Testis (tissue), 3 donors: ENCODE measurements around the gene EMC8. TPM values are rescaled to one million over a fixed set of nuclear protein-coding genes. Genes with fewer than 3 reads are reported as not detected.

Source experiments
- DNase-seq: peaks from one replicate; pipeline ENCODE4 v3.0.0-alpha.2; 2019
- H3K27ac ChIP-seq, 2 donors: fragments of 200-600 bp; sonication (generic); one replicate each; pipeline ENCODE4 v1.5.1; 2019
- H3K27me3 ChIP-seq: fragments of 200-600 bp; sonication (generic); one replicate; pipeline ENCODE4 v1.5.1; 2019
- H3K36me3 ChIP-seq: fragments of 200-600 bp; sonication (generic); one replicate; pipeline ENCODE4 v1.5.1; 2017; ENCODE audit warnings: low read depth; ENCODE audit errors: missing control alignments
- H3K4me1 ChIP-seq: fragments of 200-600 bp; sonication (generic); one replicate; pipeline ENCODE4 v1.5.1; 2019
- H3K4me3 ChIP-seq, 2 donors: fragments of 200-600 bp; sonication (generic); one replicate each; pipeline ENCODE4 v1.5.1; 2017 to 2019
- H3K9me3 ChIP-seq: fragments of 200-600 bp; sonication (generic); one replicate; pipeline ENCODE4 v1.5.1; 2017
- CTCF ChIP-seq, 3 experiments: fragments of 450-650 bp in 2 of 3; fragments of 200-600 bp in 1 of 3; sonication (generic) in 1 of 3; IDR thresholded peaks; one replicate each; pipeline ENCODE4 v1.5.1; 2016 to 2019; ENCODE audit warnings: antibody characterized with exemption in 3 of 3, mild to moderate bottlenecking in 2 of 3, moderate library complexity in 1 of 3
- POLR2A ChIP-seq: fragments of 450-650 bp; IDR thresholded peaks from one replicate; pipeline ENCODE4 v1.6.1; 2017; ENCODE audit warnings: antibody characterized with exemption, mild to moderate bottlenecking, moderate library complexity
- WGBS, 2 donors: methylation state at CpG; one replicate each; pipeline ENCODE4 v1.1.5; 2018; 5-methylcytosine and 5-hydroxymethylcytosine counted together
- intact Hi-C: fragments of 100-400 bp; cut with DNase I; formaldehyde crosslinking; loops from one replicate; pipeline ENCODE4 v1.15.1; 2023; ENCODE audit warnings: low total_unique reads
- microRNA counts, 2 donors: library from miRNA; unstranded; fragments of <30 nt; microRNA quantifications; one replicate each; lab custom pipeline; 2016
- microRNA-seq, 2 donors: library from miRNA; unstranded; fragments of <30 nt; microRNA quantifications; one replicate each; pipeline ENCODE4, GENCODE V29; 2016; ENCODE audit warnings: borderline number of aligned reads in 2 of 2, borderline replicate concordance in 1 of 2
- polyA plus RNA-seq: library from polyadenylated mRNA; stranded (reverse); fragments of 350-450 nt; fragmentation: Illumina TruSeq; extraction: RNeasy Lipid Tissue Mini Kit (QIAGEN cat#74804); gene quantifications from one replicate; pipeline ENCODE4 v1.2.3, GENCODE V29; 2014; ENCODE audit warnings: low read depth, low replicate concordance; ENCODE audit not compliant: insufficient read depth
- small RNA-seq, 2 donors: library from RNA; depleted of rRNA; stranded (forward); fragments of <200 nt; gene quantifications; one replicate each; pipeline ENCODE3, GENCODE V24; 2016
- total RNA-seq, 2 donors: library from RNA; depleted of rRNA; stranded (reverse); fragments of >200 nt; gene quantifications; one replicate each; pipeline ENCODE4 v1.2.3, GENCODE V29; 2016

EMC8 gene
- total and polyA plus RNA-seq, 3 donors from 2014 or later: 38.7 to 57.3 (median 44.2) TPM

GRCh38 chr16:85731179-85731578 is 68.2 kb downstream of the EMC8 start:
- no peak overlapping the region for H3K4me3 ChIP-seq
- TF ChIP-seq POLR2A: no peak
- H3K4me1 ChIP-seq: no peaks in the 10 kb centered on the region
- H3K27me3 ChIP-seq: no peaks in the 10 kb centered on the region
- no peak for DNase-seq
- no peaks in the 10 kb centered on the region for H3K36me3 ChIP-seq
- 67 to 71% methylated on average over 4 to 5 of the region's 5 CpGs for WGBS, 2 donors
- no peaks in the 10 kb centered on the region for H3K9me3 ChIP-seq
- H3K27ac ChIP-seq: no peak overlapping the region
- intact Hi-C loops: no loop called here

- intact Hi-C loops: no loop called here
- no peak for DNase-seq
- WGBS, 2 donors: 90 to 94% methylated on average over 5 of the region's 5 CpGs
- Histone ChIP-seq H3K4me1 (no peaks in the 10 kb centered on the region), H3K27me3 (no peaks in the 10 kb centered on the region), H3K4me3 (no peak overlapping the region), H3K27ac (no peak overlapping the region), H3K36me3 (no peaks in the 10 kb centered on the region), H3K9me3 (no peaks in the 10 kb centered on the region)
- TF ChIP-seq POLR2A (no peak), CTCF (IDR thresholded peaks at IDR 0.05) (no peak)
Measured at GRCh38 chr16:85730186-85730465, 69.2 kb downstream of the EMC8 start.

- Histone ChIP-seq H3K4me1 (no peaks in the 10 kb centered on the region), H3K27me3 (no peaks in the 10 kb centered on the region), H3K36me3 (no peaks in the 10 kb centered on the region), H3K9me3 (no peaks in the 10 kb centered on the region), H3K4me3 (no peak overlapping the region), H3K27ac (no peak overlapping the region)
- WGBS, 2 donors: 81 to 90% methylated on average over 11 to 16 of the region's 16 CpGs
- no peak for DNase-seq
- TF ChIP-seq CTCF (IDR thresholded peaks at IDR 0.05): no peak
- TF ChIP-seq POLR2A: no peak
- intact Hi-C loops: no loop called here
Measured at GRCh38 chr16:85729452-85730185, 69.7 kb downstream of the EMC8 start.

GRCh38 chr16:85728879-85729278 is 70.5 kb downstream of the EMC8 start:
- no peak overlapping the region for H3K27ac ChIP-seq
- H3K9me3 ChIP-seq: no peaks in the 10 kb centered on the region
- H3K27me3 ChIP-seq: no peaks in the 10 kb centered on the region
- intact Hi-C loops: no loop called here
- TF ChIP-seq POLR2A: no peak
- TF ChIP-seq CTCF (IDR thresholded peaks at IDR 0.05): no peak
- no peak overlapping the region for H3K4me3 ChIP-seq
- no peak for DNase-seq
- no peaks in the 10 kb centered on the region for H3K36me3 ChIP-seq
- 92% methylated on average over 5 to 7 of the region's 7 CpGs for whole genome bisulfite sequencing, 2 donors
- H3K4me1 ChIP-seq: no peaks in the 10 kb centered on the region

MicroRNAs encoded within 50 kb of the gene (microRNA counts, 767-probe panel; counts per million panel counts)
- 0 to 152 counts per million in 2 donors for microRNA hsa-miR-1910 (lab: Ali Mortazavi, UCI)

Small RNA genes within 50 kb of the gene (microRNA-seq; reads per million reads assigned to microRNA genes)
- gene MIR1910: 0 reads per million in 2 donors

Small RNA genes within 50 kb of the gene (small RNA-seq; reads per million reads assigned to genes)
- gene RNU1-103P: 0 reads per million in 2 donors

Other genes with a start within 250 kb of the EMC8 start
- gene GSE1, start 186.2 kb downstream of the EMC8 start, total RNA-seq: 100 to 1,000 TPM; 188 to 212 TPM
- gene GSE1, start 186.2 kb downstream of the EMC8 start, polyA plus RNA-seq: 49.9 TPM
- 10 to 100 TPM in 1 of 2 donors, 1 to 10 TPM in 1; 8.9 to 13.8 TPM for gene GINS2, start 110.6 kb downstream of the EMC8 start, total RNA-seq
- gene GINS2, start 110.6 kb downstream of the EMC8 start, polyA plus RNA-seq: 11.8 TPM
- gene C16orf74, start 48.4 kb downstream of the EMC8 start, total RNA-seq: 1 to 10 TPM; 3.8 to 6.0 TPM
- 4.3 TPM for gene C16orf74, start 48.4 kb downstream of the EMC8 start, polyA plus RNA-seq
- gene COX4I1, start 151 bp upstream of the EMC8 start, total RNA-seq: 100 to 1,000 TPM; 263 to 334 TPM
- 467 TPM for gene COX4I1, start 151 bp upstream of the EMC8 start, polyA plus RNA-seq
- 10 to 100 TPM; 14.0 to 15.0 TPM for gene IRF8, start 99.6 kb upstream of the EMC8 start, total RNA-seq
- 7.2 TPM for gene IRF8, start 99.6 kb upstream of the EMC8 start, polyA plus RNA-seq